OCI-LY3 (cell line): ENCODE results near the gene KDM4C.

ENCODE experiments used
- H2AFZ ChIP-seq: fragments of 200-600, 300-600 bp; shearing (Covaris generic); 2 replicates; pipeline ENCODE4 v1.6.0; 2014; ENCODE audit warnings: antibody characterized with exemption, low read depth, low read length
- H3K27ac ChIP-seq: fragments of 200-600, 300-600 bp; sonication (generic); 2 replicates; pipeline ENCODE4 v1.5.1; 2014; ENCODE audit warnings: mild to moderate bottlenecking, low read length, moderate library complexity, mixed read lengths
- H3K27me3 ChIP-seq: fragments of 200-600, 300-600 bp; sonication (generic); 2 replicates; pipeline ENCODE4 v1.6.1; 2014; ENCODE audit warnings: low read depth, low read length, mixed read lengths
- H3K36me3 ChIP-seq: fragments of 200-600, 300-600 bp; sonication (generic); replicated peaks from 2 replicates; pipeline ENCODE3; 2014; ENCODE audit warnings: low read depth, low read length, mixed read lengths
- H3K4me1 ChIP-seq: fragments of 300-600, 200-600 bp; sonication (generic); 2 replicates; pipeline ENCODE4 v1.6.1; 2014; ENCODE audit warnings: low read length, mixed read lengths
- H3K4me2 ChIP-seq: fragments of 200-600, 300-600 bp; sonication (generic); 2 replicates; pipeline ENCODE4 v1.6.1; 2014; ENCODE audit warnings: low read length, mixed read lengths
- H3K4me3 ChIP-seq: fragments of 300-600, 200-600 bp; sonication (generic); 2 replicates; pipeline ENCODE4 v1.5.1; 2014; ENCODE audit warnings: antibody characterized with exemption, mild to moderate bottlenecking, low read length, moderate library complexity
- H3K79me2 ChIP-seq: fragments of 300-600, 200-600 bp; shearing (Covaris generic); 2 replicates; pipeline ENCODE4 v1.6.1; 2014; ENCODE audit warnings: mild to moderate bottlenecking, low read length, mixed read lengths
- H3K9ac ChIP-seq: fragments of 300-600, 200-600 bp; shearing (Covaris generic); 2 replicates; pipeline ENCODE4 v1.6.0; 2014; ENCODE audit warnings: mild to moderate bottlenecking, low read length, moderate library complexity
- H3K9me3 ChIP-seq: fragments of 200-600, 300-600 bp; shearing (Covaris generic); 2 replicates; pipeline ENCODE4 v1.6.1; 2014; ENCODE audit warnings: low read length, mixed read lengths; ENCODE audit not compliant: insufficient read depth
- H4K20me1 ChIP-seq: fragments of 200-600, 300-600 bp; sonication (generic); 2 replicates; pipeline ENCODE4 v1.6.1; 2016; ENCODE audit warnings: low read length, mixed read lengths; ENCODE audit not compliant: insufficient read depth
- EZH2phosphoT487 ChIP-seq: fragments of 200-600 bp; shearing (Covaris generic); IDR thresholded peaks from 2 replicates; pipeline ENCODE4 v1.6.1; 2018; ENCODE audit warnings: antibody characterized with exemption, mixed run types, low read depth
- TF ChIP-seq, protein P1 (sequence below): fragments of 200-600, 300-600 bp; sonication (generic); IDR thresholded peaks from 2 replicates; pipeline ENCODE4 v1.5.1; 2014; ENCODE audit warnings: antibody characterized with exemption, low read length, low read depth

The KDM4C gene

DNA sequence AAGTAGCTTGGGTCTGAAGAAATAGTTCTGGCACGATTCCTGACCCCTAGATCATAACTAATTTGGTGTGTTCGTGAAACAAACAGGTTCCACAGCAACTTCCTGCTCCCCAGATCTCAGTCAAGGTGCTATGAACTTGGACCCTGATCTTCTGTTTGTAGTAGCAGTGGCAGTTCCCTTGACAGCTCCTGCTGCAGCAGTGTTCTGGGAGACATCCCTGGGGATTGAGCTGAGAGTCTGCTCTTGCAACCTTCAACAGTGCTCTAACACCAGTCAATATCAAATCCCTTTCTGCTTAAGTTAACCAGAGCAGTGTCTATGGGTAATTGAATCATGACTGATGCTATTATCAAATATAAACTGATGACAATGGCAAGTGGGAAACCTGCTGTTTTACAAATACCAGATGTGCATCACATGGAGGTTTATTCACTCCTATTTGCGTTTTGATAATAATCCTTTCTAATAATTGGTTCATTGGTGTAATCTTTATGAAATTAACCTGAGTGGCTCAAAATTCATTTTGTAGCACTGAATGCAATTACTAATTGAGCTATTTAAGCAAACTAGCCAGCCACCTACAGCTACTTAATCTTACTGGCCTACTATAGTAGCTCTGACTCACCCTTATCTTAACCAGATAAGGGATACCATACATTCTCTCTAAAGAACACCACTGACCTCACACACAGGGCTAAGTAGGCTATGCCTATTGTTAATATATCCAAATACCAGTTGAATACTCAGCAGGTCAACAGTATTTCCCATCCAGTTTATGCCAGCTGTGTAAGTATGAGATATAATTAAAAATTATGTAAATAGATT, 21.9 kb downstream of the KDM4C start:
- Histone ChIP-seq H3K36me3 (no peaks in the 10 kb centered on the region), H3K4me3 (no peak overlapping the region), H4K20me1 (peaks cover 45% of the 10 kb centered on the region), H3K79me2 (peaks cover 46% of the 10 kb centered on the region), H3K9ac (no peak overlapping the region), H3K9me3 (no peaks in the 10 kb centered on the region), H3K27me3 (no peaks in the 10 kb centered on the region), H3K27ac (no peak overlapping the region), H3K4me2 (no peak overlapping the region), H2AFZ (no peak overlapping the region), H3K4me1 (no peaks in the 10 kb centered on the region)
- TF ChIP-seq EZH2phosphoT487: no peak
- TF ChIP-seq, protein P1, sequence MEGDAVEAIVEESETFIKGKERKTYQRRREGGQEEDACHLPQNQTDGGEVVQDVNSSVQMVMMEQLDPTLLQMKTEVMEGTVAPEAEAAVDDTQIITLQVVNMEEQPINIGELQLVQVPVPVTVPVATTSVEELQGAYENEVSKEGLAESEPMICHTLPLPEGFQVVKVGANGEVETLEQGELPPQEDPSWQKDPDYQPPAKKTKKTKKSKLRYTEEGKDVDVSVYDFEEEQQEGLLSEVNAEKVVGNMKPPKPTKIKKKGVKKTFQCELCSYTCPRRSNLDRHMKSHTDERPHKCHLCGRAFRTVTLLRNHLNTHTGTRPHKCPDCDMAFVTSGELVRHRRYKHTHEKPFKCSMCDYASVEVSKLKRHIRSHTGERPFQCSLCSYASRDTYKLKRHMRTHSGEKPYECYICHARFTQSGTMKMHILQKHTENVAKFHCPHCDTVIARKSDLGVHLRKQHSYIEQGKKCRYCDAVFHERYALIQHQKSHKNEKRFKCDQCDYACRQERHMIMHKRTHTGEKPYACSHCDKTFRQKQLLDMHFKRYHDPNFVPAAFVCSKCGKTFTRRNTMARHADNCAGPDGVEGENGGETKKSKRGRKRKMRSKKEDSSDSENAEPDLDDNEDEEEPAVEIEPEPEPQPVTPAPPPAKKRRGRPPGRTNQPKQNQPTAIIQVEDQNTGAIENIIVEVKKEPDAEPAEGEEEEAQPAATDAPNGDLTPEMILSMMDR: no peak

DNA sequence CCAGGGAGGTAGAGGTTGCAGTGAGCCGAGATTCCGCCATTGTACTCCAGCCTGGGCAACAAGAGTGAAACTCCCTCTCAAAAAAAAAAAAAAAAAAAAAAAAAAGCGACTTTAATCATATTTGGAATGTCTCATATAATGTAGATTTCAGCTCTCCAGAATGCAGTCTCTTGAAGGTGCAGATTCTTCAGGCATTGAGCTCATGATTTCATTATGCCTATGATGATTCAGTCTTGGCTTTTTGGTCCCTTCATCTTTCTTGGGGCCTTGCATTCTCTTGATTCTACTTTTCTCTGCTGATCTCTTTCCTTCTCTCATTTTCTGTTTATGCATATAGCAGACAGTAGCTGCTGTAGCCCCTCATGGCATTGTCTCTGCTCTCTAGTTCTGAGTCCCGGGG, 22.9 kb downstream of the KDM4C start:
- H3K4me2 ChIP-seq: no peak overlapping the region
- no peaks in the 10 kb centered on the region for H3K4me1 ChIP-seq
- no peaks in the 10 kb centered on the region for H3K36me3 ChIP-seq
- no peaks in the 10 kb centered on the region for H3K27me3 ChIP-seq
- TF ChIP-seq, protein P1: no peak
- no peak for TF ChIP-seq EZH2phosphoT487
- H3K4me3 ChIP-seq: no peak overlapping the region
- no peak overlapping the region for H2AFZ ChIP-seq
- peaks cover 53% of the 10 kb centered on the region for H3K79me2 ChIP-seq
- H3K27ac ChIP-seq: no peak overlapping the region
- H3K9me3 ChIP-seq: no peaks in the 10 kb centered on the region
- H4K20me1 ChIP-seq: peaks cover 52% of the 10 kb centered on the region
- no peak overlapping the region for H3K9ac ChIP-seq

DNA sequence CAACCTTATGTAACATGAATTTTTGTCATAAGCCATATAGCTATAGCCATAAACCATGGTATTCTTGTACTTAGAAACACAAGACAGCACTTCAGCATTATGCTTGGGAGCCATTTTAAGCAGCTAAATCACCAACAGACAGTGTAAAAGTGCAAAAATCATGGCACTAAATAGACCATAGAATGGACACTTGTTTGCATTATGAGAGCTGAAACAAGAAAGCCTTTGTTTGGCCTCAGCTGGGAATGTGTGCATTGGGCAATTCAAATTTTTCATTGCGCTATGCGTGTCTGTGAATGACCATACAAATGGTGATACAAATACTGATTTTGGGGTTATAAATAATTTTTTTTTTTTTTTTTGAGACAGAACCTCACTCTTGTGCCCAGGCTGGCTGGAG, 23.7 kb downstream of the KDM4C start:
- no peak overlapping the region for H3K27ac ChIP-seq
- H3K4me1 ChIP-seq: no peaks in the 10 kb centered on the region
- H3K9me3 ChIP-seq: no peaks in the 10 kb centered on the region
- no peak overlapping the region for H3K9ac ChIP-seq
- H3K79me2 ChIP-seq: peaks cover 51% of the 10 kb centered on the region
- no peaks in the 10 kb centered on the region for H3K36me3 ChIP-seq
- TF ChIP-seq, protein P1: no peak
- TF ChIP-seq EZH2phosphoT487: no peak
- H4K20me1 ChIP-seq: peaks cover 55% of the 10 kb centered on the region
- no peak overlapping the region for H3K4me3 ChIP-seq
- H3K4me2 ChIP-seq: no peak overlapping the region
- H2AFZ ChIP-seq: no peak overlapping the region
- no peaks in the 10 kb centered on the region for H3K27me3 ChIP-seq

DNA sequence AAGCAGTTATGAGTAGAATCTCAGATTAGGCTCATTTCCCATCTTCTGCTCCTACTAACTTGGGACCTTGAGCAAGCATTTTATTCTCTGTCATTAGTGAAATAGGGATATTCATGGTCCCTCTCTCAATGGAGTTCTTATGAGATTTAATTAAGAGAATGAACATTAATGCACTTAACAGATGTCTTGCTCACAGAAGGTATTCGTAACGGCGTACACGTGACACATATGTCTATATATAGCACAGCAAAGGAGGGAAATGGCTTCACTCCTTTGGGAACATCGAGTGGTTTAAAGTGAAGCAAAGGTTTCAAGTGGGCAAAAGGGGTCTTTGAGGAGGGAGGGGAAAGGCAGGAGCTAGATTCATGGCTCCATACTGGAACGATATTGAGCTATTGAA, 24.6 kb downstream of the KDM4C start:
- Histone ChIP-seq H3K9me3 (no peaks in the 10 kb centered on the region), H3K4me3 (no peak overlapping the region), H4K20me1 (peaks cover 48% of the 10 kb centered on the region), H3K36me3 (no peaks in the 10 kb centered on the region), H3K4me1 (no peaks in the 10 kb centered on the region), H3K27ac (no peak overlapping the region), H3K79me2 (peaks cover 52% of the 10 kb centered on the region), H3K27me3 (no peaks in the 10 kb centered on the region), H2AFZ (no peak overlapping the region), H3K9ac (no peak overlapping the region), H3K4me2 (no peak overlapping the region)
- TF ChIP-seq, protein P1: no peak
- no peak for TF ChIP-seq EZH2phosphoT487
